OCI-LY7 (cell line): ENCODE results near the gene MAEL. TPM values are rescaled to one million over a fixed set of nuclear protein-coding genes. Genes with fewer than 3 reads are reported as not detected.
A peak's percentile ranks its signal among the peaks of the same experiment; 100 is the strongest.

Source experiments
- BruUV-seq: library from RNA; stranded (reverse); fragments of 400-500 nt; replicated peaks from 2 replicates; lab custom pipeline; 2021; lab: Mats Ljungman, UMichigan
- CTCF ChIA-PET: fragments of 300-600 bp; sonication (Branson Sonifier 250); formaldehyde crosslinking; loops from one replicate; lab custom pipeline; 2022; ENCODE audit warnings: antibody characterized with exemption; ENCODE audit not compliant: unreplicated experiment; lab: Charles Lee
- POLR2A ChIA-PET: fragments of 300-600 bp; sonication (Branson Sonifier 250); formaldehyde crosslinking; loops from one replicate; lab custom pipeline; 2022; ENCODE audit warnings: antibody characterized with exemption; lab: Charles Lee
- DNase-seq: peaks from one replicate; pipeline ENCODE4 v3.0.0-alpha.2; 2015; ENCODE audit warnings: low spot score
- H2AFZ ChIP-seq: fragments of 200-600 bp; sonication (generic), shearing (Covaris generic); 2 replicates; pipeline ENCODE4 v1.6.1; 2014; ENCODE audit warnings: mild to moderate bottlenecking, antibody characterized with exemption, low read length, moderate library complexity
- H3K27ac ChIP-seq: fragments of 200-600 bp; sonication (generic); 2 replicates; pipeline ENCODE4 v1.5.1; 2014; ENCODE audit warnings: mixed run types, low read depth, mild to moderate bottlenecking, moderate library complexity, low read length, inconsistent platforms; ENCODE audit not compliant: poor library complexity, severe bottlenecking
- H3K36me3 ChIP-seq: fragments of 200-600 bp; sonication (generic); 2 replicates; pipeline ENCODE4 v1.6.1; 2014; ENCODE audit warnings: mild to moderate bottlenecking, antibody characterized with exemption, low read length, moderate library complexity, mixed read lengths; ENCODE audit not compliant: insufficient read depth
- H3K4me1 ChIP-seq: fragments of 200-600 bp; sonication (generic); 2 replicates; pipeline ENCODE4 v1.5.1; 2014; ENCODE audit warnings: mild to moderate bottlenecking, low read length; ENCODE audit not compliant: insufficient read depth, poor library complexity, severe bottlenecking
- H3K4me2 ChIP-seq: fragments of 200-600 bp; sonication (generic); 2 replicates; pipeline ENCODE4 v1.6.1; 2014; ENCODE audit warnings: mild to moderate bottlenecking, low read length
- H3K4me3 ChIP-seq: fragments of 200-600 bp; sonication (generic); 2 replicates; pipeline ENCODE4 v1.5.1; 2014; ENCODE audit warnings: mild to moderate bottlenecking, low read depth, low read length; ENCODE audit not compliant: poor library complexity, severe bottlenecking
- H3K79me2 ChIP-seq: fragments of 200-600 bp; sonication (generic); 2 replicates; pipeline ENCODE4 v1.6.1; 2016; ENCODE audit warnings: low read depth, mild to moderate bottlenecking, low read length, moderate library complexity, mixed read lengths; ENCODE audit not compliant: insufficient read depth
- H3K9me2 ChIP-seq: fragments of 200-600 bp; sonication (generic); 2 replicates; pipeline ENCODE4 v1.6.1; 2016; ENCODE audit warnings: mild to moderate bottlenecking, low read length, mixed read lengths; ENCODE audit not compliant: insufficient read depth
- H3K9me3 ChIP-seq: fragments of 200-600 bp; sonication (generic); 2 replicates; pipeline ENCODE4 v1.6.1; 2014; ENCODE audit warnings: mild to moderate bottlenecking, mixed run types, low read length, mixed read lengths
- H4K20me1 ChIP-seq: fragments of 200-600 bp; sonication (generic); 2 replicates; pipeline ENCODE4 v1.6.1; 2014; ENCODE audit warnings: mild to moderate bottlenecking, antibody characterized with exemption, low read length, moderate library complexity, mixed read lengths; ENCODE audit not compliant: insufficient read depth
- CTCF ChIP-seq: fragments of 200-600 bp; sonication (generic); conservative IDR thresholded peaks from 2 replicates; pipeline ENCODE4 v1.5.1; 2014; ENCODE audit warnings: mild to moderate bottlenecking, antibody characterized with exemption, low read length, moderate library complexity, mixed read lengths
- EZH2phosphoT487 ChIP-seq: fragments of 200-600 bp; sonication (generic); IDR thresholded peaks from 2 replicates; pipeline ENCODE4 v1.6.1; 2018; ENCODE audit warnings: low read depth, borderline replicate concordance, mild to moderate bottlenecking, mixed run types, antibody characterized with exemption, low read length, moderate library complexity, mixed read lengths
- intact Hi-C: fragments of 100-400 bp; cut with micrococcal nuclease; formaldehyde crosslinking; loops from one replicate; pipeline ENCODE4 v1.10.0; 2022; ENCODE audit not compliant: unreplicated experiment
- total RNA-seq, 2 experiments: library from RNA; depleted of rRNA in 1 of 2; stranded (reverse); fragments of >200 nt in 1 of 2; shearing (Covaris generic) in 1 of 2; gene quantifications; 2 replicates each; pipeline ENCODE4 v1.2.3, GENCODE V29; 2014 to 2022

The MAEL gene
- total RNA-seq, 2 experiments from 2014 or later: not detected

DNA sequence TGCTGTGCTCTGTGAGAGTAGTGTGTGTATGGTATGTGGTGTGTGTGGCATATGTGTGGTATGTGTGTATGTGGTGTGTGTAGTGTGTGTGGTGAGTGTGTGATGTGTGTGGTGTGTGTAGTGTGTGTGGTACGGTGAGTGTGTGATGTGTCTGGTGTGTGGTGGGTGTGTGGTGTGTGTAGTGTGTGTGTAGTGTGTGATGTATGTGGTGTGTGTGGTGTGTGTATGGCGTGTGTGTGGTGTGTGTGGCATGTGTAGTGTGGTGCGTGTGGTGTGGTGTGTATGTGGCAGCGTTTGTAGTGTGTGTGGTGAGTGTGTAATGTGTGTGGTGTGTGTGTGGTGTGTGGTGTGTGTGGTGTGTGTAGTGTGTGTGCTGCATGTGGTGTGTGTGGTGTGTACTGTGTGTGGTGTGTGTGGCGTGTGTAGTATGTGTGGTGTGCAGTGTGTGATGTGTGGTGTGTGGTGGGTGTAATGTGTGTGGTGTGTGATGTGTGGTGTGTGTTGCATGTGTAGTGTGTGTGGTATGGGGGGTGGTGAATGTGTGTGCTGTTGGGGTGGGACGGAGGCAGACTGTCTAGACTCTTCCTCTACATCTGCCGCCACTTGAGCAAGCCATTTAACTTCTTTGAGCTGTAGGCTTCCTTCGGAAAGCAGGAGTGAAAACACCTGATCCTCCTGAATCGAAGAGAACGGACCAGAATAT lies 67.6 kb downstream of the MAEL start:
- ChIA-PET POLR2A (interaction anchor here (0.6 to 3.1 kb wide), 3 partner anchors 14 to 147 kb away, joined by 3 to 18 read pairs (median 3); no protein-coding TSS in a partner anchor), CTCF (interaction anchor here (0.6 to 6.5 kb wide), 4 partner anchors 13 to 146 kb away, joined by 3 to 105 read pairs (median 3); no protein-coding TSS in a partner anchor)
- peaks cover 7% of the 10 kb centered on the region for H3K4me1 ChIP-seq
- H3K36me3 ChIP-seq: no peaks in the 10 kb centered on the region
- no peak for TF ChIP-seq EZH2phosphoT487
- TF ChIP-seq CTCF: no peak
- no peaks in the 10 kb centered on the region for H3K9me3 ChIP-seq
- H2AFZ ChIP-seq: peak overlapping the region; percentile 52; the same call in 1 of the 2 replicates
- intact Hi-C loops: loop anchor here (1.0 to 5.0 kb wide), 2 partner anchors 79 to 146 kb away; partner anchors contain the start of gene ILDR2
- H3K4me2 ChIP-seq: peak overlapping the region; percentile 2; the same call in 1 of the 2 replicates
- H3K4me3 ChIP-seq: no peak overlapping the region
- BruUV-seq: no TSS peak
- no peak overlapping the region for H3K27ac ChIP-seq
- no peak for DNase-seq
- no peaks in the 10 kb centered on the region for H3K79me2 ChIP-seq
- H3K9me2 ChIP-seq: no peaks in the 10 kb centered on the region
- no peaks in the 10 kb centered on the region for H4K20me1 ChIP-seq

DNA sequence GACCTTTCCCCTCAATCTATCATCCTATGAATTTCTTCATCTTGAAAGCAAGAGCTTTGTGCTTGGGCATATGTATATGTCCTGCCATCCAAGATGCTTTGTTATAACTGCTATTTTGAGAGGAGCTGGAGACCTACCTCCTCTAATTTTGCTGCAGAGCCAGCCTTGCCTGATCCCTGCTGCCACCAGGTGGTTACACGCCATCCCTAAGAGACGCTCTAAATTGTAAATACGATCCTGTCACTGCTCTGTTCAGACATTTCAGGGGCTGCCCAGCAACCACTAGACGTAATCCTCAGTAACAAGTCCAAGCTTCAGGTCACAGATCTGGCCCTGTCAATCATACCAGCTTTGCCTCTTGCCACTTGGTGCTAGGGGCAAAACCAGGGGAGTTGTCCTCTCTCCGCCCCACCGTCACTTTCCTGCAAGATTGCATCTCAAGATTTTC lies 68.2 kb downstream of the MAEL start:
- Histone ChIP-seq H3K4me1 (peaks cover 7% of the 10 kb centered on the region), H4K20me1 (no peaks in the 10 kb centered on the region), H3K4me2 (peak overlapping the region; percentile 2; the same call in 1 of the 2 replicates), H3K27ac (no peak overlapping the region), H3K4me3 (no peak overlapping the region), H3K79me2 (no peaks in the 10 kb centered on the region), H3K36me3 (no peaks in the 10 kb centered on the region), H3K9me2 (no peaks in the 10 kb centered on the region), H3K9me3 (no peaks in the 10 kb centered on the region), H2AFZ (peak overlapping the region; percentile 52; the same call in 1 of the 2 replicates)
- peak; percentile 84 for TF ChIP-seq CTCF
- TF ChIP-seq EZH2phosphoT487: no peak
- DNase-seq: peak; percentile 76
- CTCF ChIA-PET: interaction anchor here (0.6 to 6.5 kb wide), 4 partner anchors 13 to 147 kb away, joined by 3 to 105 read pairs (median 3); no protein-coding TSS in a partner anchor
- POLR2A ChIA-PET: interaction anchor here (0.6 to 3.1 kb wide), 2 partner anchors 14 to 148 kb away, joined by 3 to 18 read pairs; no protein-coding TSS in a partner anchor
- BruUV-seq: no TSS peak
- intact Hi-C loops: loop anchor here (1.0 to 5.0 kb wide), 2 partner anchors 80 to 147 kb away; partner anchors contain the start of gene ILDR2
